GM21447 (cell line): Measurements from ENCODE around the gene ZBTB33.
A peak's percentile ranks its signal among the peaks of the same experiment; 100 is the strongest.

Experiments used
- ATAC-seq: cut with Tn5 transposase; IDR thresholded peaks from one replicate; pipeline ENCODE4 v1.9.1; 2021; ENCODE audit not compliant: unreplicated experiment

Gene ZBTB33

DNA sequence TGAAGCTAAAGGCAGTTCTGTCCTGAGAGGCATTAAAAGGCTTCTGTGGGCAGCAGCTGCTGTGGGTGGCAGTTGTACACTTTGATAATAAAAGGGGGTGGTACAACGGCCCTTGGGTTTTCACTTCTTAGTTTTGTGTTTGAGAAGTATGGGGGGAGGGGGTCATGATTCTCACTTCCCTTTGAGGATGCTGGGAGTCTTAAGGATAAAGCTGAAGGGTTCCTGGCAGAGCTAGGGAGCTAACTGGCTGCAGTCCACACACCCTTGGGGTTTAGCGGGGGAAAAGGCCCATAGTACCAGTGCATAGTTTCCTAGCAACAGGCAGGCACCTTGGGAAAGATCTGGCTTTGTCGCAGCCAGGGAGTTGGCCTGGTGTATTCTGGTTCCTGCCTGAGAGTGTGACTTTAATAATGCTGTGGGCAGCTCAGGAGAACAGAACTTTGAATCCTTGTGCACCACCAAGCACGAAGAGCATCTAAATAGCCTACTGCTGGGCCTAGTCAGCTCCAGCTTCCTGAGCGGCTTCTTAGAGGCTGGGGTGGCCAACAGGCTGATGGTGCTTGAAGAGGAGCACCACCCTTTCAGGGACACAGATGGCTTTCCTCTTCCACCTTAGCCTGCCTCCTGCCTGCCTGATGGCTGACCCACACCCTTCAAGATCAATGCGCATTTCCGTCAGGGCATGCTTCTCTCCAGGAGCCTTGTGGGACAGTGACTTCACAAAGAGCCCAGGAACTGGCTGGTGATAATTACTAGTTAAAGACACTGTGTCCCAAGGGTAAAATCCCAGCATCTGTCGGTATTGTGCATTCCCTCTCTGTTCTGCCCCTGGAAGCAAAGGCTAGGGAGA lies 12.5 kb downstream of the ZBTB33 start:
- peak; percentile 57 for ATAC-seq

DNA sequence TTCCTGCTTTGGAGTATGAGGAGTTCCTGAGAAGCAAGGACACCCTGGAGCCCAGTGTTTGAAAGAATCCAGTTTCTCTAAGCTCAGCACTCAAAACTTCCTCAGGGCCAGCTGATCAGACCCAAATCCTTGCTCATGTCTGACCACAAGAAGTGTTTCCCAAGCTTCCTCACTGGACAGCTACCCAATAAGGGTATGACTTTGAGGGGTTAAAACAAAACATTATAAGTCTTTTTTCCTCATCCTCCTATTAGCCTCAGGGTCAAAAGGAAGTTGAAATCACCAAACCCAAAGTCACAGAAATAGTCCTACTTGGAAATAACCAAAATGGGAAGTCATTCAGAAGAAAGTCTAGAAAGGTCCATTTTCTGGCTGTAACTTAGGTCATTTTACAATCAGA lies 13.7 kb downstream of the ZBTB33 start:
- ATAC-seq = no peak

DNA sequence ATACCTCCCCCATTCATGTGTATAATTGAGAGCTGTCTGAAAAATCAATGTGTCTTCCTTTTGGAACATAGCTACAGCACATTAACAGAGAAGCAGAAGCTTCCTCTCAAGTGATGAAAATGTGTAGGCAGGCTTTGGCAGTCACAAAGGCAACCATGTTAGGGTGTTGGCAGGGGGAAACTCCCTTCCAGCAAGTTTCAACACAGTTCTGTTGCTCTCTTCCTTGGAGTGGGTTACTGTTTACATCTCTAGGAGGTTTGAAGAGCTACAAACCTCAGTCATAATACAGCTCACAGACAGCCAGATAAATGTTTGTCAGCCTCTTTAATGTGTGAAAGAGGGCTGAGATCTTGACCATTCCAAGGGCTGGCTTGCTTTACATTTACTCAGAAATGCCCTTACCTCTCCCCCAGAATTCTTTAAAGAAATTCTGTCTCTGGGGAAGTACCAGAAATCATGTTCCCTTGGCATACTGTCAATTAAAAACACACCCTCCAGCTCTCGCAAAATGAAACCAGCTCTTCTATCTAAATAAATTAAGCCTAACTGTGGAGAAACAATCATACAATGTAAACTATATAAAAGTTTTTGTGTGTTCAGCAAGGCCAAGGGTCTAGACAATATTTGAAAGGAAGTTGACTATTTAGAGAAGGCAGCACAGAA lies 18.9 kb downstream of the ZBTB33 start:
- ATAC-seq = peak; percentile 60

DNA sequence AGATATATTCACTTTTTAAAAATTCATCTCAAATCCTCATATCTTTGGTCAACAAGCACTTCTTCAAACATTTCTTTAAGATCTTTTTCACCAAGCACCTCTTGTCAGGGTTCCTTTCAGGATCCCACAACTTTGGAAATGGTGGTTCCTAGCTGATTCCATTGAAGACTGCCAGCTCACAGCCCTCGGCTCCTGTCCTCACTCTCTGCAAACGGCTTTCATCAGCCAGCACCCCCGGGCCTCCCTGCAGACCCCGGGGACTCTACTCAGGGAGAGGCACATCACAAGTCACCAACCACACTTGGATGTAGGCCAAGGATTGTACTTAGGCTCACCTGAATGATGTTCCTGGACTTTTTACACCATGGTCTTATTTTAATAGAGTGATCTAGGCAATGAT lies 20.0 kb downstream of the ZBTB33 start:
- ATAC-seq = no peak

DNA sequence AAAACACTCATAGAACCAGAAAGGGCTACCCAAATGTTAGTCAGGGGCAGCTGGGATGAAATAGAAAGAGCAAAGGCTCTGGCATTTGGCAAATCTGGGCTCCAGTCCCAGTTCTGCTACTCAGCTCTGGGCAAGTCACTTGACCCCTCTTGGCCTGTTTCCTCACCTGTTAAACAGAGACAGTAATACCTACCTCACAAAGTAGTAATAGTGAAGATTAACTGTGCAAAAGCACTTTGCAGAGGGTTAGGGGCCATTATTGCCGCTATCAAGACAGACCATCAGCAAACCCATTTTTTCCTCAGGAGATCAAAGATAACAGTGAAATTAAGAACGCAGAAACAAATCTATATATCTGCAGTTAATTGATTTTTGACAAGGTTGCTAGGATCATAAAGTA lies 20.6 kb downstream of the ZBTB33 start:
- no peak for ATAC-seq

DNA sequence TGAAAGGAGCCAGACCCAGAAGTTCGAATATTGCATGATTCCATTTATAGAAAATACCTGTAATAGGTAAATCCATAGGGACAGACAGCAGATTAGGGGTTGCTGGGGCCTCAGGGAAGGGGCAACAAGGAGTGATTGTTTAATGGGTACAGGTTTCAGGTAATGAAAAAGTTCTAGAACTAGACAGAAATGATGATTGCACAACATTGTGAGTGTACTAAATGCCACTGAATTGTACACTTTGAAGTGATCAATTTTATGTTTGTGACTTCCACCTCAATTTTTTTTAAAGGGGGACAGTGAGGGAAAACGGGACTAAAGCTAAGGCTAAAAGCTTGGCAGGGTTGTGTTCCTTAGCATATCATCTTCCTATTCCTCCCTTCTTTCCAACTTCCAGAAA lies 23.5 kb downstream of the ZBTB33 start:
- ATAC-seq = no peak

GRCh38 chrX:120274958-120275357 lies 24.3 kb downstream of the ZBTB33 start:
- no peak for ATAC-seq

- no peak for ATAC-seq
Observed at GRCh38 chrX:120281021-120281624, 30.5 kb downstream of the ZBTB33 start.

GRCh38 chrX:120281761-120282160 lies 31.1 kb downstream of the ZBTB33 start:
- ATAC-seq = no peak

DNA sequence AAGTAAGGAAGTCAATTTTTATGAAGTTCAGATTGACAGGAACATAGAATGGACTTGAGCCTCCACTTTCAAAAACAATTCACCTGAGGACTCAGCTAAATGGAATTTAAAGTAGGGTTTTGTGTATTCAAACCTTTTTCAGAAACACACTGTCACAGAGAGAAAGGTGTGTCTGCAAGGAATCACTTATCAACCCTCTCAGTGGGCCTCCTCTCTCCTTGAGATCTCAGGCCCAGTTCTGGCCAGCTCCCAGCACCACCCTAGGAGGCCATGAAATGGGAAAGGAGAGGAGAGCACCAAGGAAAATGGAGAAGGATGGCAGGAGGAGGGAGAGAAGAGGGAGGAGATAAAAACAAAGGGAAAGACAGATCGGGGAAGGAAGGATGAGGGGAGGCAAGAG lies 32.1 kb downstream of the ZBTB33 start:
- ATAC-seq = no peak

DNA sequence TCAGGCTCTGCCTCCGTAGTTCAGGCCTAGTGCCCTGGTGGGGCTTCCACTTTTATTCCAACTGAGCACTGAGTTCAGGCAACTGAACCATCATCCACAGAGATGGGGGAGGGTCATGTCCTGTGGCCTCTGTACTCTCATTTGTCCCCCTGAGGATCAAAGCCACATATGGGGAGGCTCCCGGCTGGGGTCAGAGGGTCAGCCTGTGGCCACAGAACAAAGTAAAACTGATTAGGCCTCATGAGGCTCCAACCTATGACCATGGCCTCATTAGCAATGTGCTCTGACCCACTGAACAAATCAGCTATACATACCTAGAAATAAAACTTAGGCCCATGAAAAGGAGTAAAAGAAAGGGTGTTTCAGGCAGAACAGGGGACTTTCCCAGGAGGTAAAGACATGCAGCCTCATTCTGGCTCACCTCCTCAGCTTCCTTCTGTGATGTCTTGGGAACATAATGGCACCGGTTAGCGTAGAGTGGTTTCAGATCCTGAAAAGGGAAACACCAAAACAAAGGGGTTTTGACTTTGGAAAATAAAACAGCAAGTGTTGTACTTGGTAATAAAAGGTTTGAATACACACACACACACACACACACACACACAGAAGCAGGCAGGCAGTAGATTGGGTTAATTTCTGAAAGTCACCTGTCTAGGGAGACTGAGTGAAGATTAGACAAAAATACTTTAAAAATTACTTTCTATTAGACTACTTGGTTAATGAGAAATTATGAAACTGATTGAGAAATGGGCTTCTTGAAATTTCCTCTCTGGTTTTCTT lies 36.3 kb downstream of the ZBTB33 start:
- ATAC-seq = peak; percentile 45

GRCh38 chrX:120287513-120288112 lies 37.0 kb downstream of the ZBTB33 start:
- peak; percentile 72 for ATAC-seq

GRCh38 chrX:120290107-120290506 lies 39.5 kb downstream of the ZBTB33 start:
- no peak for ATAC-seq

GRCh38 chrX:120291211-120291610 lies 40.6 kb downstream of the ZBTB33 start:
- no peak for ATAC-seq

DNA sequence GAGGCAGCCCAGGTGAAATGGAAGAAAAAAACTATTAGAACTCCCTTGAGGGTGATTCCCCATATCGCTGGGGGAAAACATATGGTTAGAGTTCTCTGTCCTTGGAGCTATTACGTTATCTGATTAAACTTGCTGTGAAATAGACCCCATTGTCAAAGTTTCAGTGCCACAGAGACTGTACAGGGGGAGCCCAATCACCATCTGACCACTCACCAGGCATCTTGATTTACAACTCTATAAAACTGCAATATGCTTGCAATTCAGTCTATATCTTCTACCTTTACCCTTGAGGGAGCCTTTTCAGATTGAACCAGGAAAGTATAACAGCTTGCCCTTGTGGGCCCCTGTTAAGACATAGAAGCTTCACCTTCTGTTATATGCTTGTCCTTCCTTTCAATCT lies 42.4 kb downstream of the ZBTB33 start:
- no peak for ATAC-seq

DNA sequence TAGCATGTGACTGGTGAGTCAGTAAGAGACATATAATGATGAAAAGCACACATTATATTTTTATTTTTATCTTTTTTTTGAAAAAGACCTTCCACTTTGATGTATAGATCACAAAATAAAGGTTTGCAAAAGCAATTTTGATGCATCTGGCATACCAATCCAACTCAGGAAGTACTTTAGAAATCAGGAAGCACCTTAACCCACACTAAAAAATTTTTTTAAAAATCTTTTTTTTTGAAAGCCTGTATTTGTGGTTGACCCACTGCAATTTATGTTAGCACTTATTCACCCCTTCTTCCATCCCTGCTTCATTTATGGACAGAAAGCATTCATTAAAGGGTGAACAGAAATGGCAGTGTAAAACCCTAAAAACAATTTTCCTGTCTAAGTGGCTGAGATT lies 44.0 kb downstream of the ZBTB33 start:
- no peak for ATAC-seq

DNA sequence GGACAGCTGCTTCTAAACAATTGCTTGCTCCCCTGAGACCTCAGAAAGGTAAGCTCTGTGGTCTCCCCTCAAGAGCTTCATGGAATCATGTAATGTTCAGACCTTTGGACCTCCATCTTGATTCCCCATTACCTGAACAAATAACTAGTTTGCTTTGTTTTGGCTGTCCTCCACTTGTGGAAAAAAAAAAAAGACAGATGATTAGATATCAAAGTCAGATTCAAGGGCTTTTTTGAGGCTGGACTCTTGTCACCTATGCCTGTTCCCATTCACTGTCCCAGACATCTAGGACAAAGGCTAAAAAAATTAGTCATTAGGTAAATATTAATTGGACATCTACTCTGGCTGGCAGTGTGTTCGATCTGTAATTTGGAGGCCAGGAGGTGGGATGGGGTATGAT lies 47.3 kb downstream of the ZBTB33 start:
- ATAC-seq = no peak

DNA sequence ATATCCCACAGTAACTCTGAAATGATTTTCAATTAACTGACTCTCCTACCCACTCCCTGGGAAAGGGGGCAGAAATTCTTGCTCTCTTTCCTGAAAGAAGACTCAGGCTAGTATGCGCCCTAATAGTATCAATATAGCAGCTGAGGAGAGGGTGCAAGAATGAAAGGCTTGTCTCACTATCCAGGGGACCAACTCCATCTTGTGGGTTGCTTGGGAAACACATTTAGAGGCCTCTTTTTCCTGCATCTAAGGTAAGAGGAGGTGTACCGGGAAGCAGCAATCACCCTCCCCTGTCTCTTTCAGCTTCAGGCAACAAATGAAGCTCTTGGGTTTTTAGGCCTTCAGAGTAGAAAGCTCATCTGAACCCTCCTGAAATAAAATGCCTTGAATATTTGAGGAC lies 49.3 kb downstream of the ZBTB33 start:
- ATAC-seq = no peak

DNA sequence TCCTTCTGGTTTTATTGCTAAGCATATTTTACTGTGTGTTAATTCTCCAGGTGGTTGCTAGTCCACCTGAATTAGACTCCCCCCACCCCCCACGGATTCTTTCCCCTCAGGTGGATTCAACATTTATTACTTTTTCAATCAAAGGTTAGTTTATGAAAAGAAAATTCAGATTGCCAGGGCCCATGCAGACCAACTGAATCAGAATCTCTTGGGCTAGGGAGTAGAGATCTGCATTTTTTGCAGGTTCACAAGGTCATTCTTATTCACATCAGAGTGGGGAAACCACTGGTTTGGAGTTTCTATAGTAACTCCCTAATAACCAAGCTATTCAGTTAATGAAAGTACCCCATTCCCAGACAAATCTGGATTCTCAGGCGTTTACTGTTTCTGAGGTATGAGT lies 50.9 kb downstream of the ZBTB33 start:
- no peak for ATAC-seq

GRCh38 chrX:120301960-120302359 lies 51.3 kb downstream of the ZBTB33 start:
- peak; percentile 10 for ATAC-seq

GRCh38 chrX:120302434-120302833 lies 51.8 kb downstream of the ZBTB33 start:
- peak; percentile 97 for ATAC-seq
